GM10266 (cell line): Measurements from ENCODE around the gene LENEP.
"Not testable (repeated sequence)": the region's sequence is repeated elsewhere in the genome, so short reads cannot be mapped to it uniquely, and the experiment has no call there.

Experiments
- DNase-seq: peaks from one replicate; pipeline ENCODE4 v3.0.0; 2012; ENCODE audit errors: extremely low spot score
- CTCF ChIP-seq: IDR thresholded peaks from 2 replicates; pipeline ENCODE4 v1.5.1; 2012; ENCODE audit warnings: mild to moderate bottlenecking, low read depth; ENCODE audit not compliant: control insufficient read depth, insufficient read depth; ENCODE audit errors: missing control alignments

LENEP gene

DNA sequence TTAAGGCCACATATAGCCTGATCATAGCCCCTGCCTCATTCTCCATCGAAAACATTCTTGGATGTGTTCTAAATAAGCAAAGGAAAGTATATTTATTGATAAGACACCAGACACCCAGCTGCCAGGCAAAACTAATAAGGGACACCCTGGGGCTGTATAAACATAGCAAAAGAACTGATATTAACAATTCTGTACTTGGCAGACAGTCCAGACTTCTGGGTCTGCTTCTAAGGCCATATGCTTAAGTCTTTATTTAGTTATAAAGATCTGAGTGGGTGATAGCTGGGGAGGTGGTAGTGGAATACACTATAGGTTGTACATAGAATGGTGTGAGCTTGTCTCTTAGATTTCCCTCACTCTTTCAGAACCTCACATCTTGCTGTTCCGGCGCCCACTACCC is 15.0 kb upstream of the LENEP start:
- TF ChIP-seq CTCF, result no peak
- DNase-seq, result no peak

DNA sequence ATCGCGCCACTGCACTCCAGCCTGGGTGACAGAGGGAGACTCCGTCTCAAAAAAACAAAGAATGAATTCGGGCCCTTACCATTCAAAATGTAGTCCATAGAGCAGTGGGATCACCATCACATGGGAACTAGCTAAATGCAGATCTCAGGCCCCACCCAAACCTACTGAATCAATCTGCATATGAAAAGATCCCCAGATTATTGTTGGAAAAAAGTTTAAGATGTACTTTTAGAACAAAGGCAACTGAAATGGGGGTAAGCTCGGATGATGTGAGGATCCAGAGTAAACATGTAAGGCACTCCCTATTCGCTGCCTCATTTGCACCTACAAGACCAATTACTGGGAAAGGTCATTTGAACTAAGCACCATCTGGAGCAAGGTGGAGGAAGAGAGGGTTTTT is 11.0 kb upstream of the LENEP start:
- no peak for DNase-seq

GRCh38 chr1:154982897-154983648 is 10.3 kb upstream of the LENEP start, which contains the start of gene FLAD1:
Gene FLAD1, plus strand, starts transcription at chr1:154983344. Its CDS starts 351 bp downstream, at chr1:154983695.
- peak; percentile 94 for DNase-seq
- TF ChIP-seq CTCF, result no peak

More for the DNA sequence above, 11.0 kb upstream of the LENEP start:
- no peak for TF ChIP-seq CTCF

- no peak for DNase-seq
- TF ChIP-seq CTCF, result no peak
These were observed 9.5 kb upstream of the LENEP start for GRCh38 chr1:154983776-154984466.

DNA sequence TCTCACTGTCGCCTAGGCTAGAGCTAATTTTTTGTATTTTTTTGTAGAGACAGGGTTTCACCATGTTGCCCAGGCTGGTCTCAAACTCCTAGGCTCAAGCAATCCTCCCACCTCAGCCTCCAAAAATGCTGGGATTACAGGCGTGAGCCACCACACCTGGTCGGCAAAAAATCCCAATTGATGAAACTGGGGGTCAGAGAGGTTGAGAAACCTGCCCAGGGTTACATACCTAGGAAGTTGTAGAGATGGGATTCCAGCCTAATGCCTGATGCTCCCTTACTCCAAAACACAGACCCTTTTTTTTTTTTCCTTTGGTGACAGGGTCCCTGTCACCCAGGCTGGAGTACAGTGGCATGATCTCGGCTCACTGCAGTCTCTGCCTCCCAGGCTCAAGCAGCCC is 6.7 kb upstream of the LENEP start:
- DNase-seq, result not testable (repeated sequence)

DNA sequence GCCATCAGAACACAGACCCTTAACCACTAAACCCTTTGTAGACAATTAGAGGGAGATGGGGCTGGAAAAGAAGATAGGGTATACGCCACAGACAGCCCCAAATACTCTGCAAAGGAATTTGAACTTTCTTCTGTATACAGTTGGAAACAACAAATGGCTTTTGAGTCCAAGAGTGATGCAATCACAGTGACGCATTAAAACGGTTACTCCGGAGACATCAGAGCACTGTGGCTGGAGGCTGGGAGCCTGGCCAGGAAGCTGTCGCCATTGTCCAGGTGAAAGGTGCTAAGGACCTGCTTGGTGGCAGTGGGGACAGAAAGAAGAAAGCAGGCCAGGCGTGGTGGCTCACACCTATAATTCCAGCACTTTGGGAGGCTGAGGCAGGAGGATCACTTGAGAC is 6.1 kb upstream of the LENEP start:
- no peak for DNase-seq
- TF ChIP-seq CTCF, result no peak

GRCh38 chr1:154988058-154988954 is 5.1 kb upstream of the LENEP start:
- no peak for DNase-seq
- TF ChIP-seq CTCF, result peak; percentile 31
